Articular chondrocyte of knee joint (primary cell): Measurements from ENCODE around the gene ATAT1. TPM values are rescaled to one million over a fixed set of nuclear protein-coding genes. Genes with fewer than 3 reads are reported as not detected.

Experiments
- small RNA-seq: library from RNA; depleted of rRNA; stranded (forward); fragments of <200 nt; gene quantifications from one replicate; pipeline ENCODE3, GENCODE V24; 2012
- total RNA-seq: library from RNA; depleted of rRNA; stranded (reverse); fragments of >200 nt; gene quantifications from 2 replicates; pipeline ENCODE4 v1.2.3, GENCODE V29; 2012

Gene ATAT1
- 4.6 and 6.3 TPM in 2 replicates for total RNA-seq

GRCh38 chr6:30626484-30627366, at the start of gene ATAT1:
Gene ATAT1, plus strand, starts transcription at chr6:30626874.

GRCh38 chr6:30616811-30617564, 9.7 kb upstream of the ATAT1 start, which contains the start of gene PPP1R10:
Gene PPP1R10, minus strand, starts transcription at chr6:30617243. Its CDS starts 7,299 bp downstream, at chr6:30609944.

GRCh38 chr6:30617565-30618269, 9.0 kb upstream of the ATAT1 start, which contains the start of gene MRPS18B:
Gene MRPS18B, plus strand, starts transcription at chr6:30617840. Its CDS starts 26 bp downstream, at chr6:30617866.

DNA sequence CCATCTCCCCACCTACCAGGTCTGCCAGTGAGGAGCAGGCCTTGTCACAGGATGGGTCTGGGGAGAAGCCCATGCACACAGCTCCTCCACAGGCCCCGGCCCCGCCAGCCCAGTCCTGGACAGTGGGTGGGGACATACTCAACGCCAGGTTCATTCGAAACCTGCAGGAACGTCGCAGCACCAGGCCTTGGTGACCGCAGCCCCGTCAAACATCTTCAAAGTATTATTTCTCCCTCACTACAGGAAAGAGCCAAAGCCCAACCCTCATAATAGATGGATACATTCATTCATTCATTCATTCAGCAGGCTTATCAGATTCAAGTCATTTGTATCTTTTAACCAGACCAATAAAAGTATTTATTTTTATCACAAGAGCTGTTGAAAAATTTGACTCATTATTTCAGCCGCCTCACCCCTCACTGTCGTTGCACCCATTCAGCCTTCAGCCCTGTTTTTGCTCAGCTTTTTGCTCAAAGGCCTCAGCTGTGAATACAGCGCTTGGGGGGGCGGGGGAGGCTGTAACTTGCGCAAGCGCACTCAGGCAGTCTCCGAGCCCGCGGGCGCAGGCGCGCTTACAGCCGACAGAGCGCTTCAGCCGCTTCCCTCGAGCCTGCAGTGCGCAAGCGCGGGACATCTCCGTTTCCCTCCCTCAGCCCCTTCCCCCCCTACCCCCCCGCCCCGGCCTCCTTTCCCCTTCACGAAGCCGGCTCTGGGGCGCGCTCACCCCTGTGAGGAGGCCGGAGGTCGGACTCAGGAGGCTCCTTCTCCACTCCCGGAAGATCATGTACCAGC, 20.0 kb downstream of the ATAT1 start, which contains the start of gene C6orf136:
C6orf136 (plus strand) TSS at position 684 of the 792 bp plus-strand sequence; CDS start at position 783, 99 bp downstream.

GRCh38 chr6:30672445-30673253, 46.0 kb downstream of the ATAT1 start, which contains the start of gene DHX16:
Gene DHX16, minus strand, starts transcription at chr6:30673006. Its CDS starts 165 bp downstream, at chr6:30672841.

GRCh38 chr6:30686009-30686907, 59.6 kb downstream of the ATAT1 start, which contains the start of gene PPP1R18:
Gene PPP1R18, minus strand, starts transcription at chr6:30686645. Its CDS starts 627 bp downstream, at chr6:30686018.

DNA sequence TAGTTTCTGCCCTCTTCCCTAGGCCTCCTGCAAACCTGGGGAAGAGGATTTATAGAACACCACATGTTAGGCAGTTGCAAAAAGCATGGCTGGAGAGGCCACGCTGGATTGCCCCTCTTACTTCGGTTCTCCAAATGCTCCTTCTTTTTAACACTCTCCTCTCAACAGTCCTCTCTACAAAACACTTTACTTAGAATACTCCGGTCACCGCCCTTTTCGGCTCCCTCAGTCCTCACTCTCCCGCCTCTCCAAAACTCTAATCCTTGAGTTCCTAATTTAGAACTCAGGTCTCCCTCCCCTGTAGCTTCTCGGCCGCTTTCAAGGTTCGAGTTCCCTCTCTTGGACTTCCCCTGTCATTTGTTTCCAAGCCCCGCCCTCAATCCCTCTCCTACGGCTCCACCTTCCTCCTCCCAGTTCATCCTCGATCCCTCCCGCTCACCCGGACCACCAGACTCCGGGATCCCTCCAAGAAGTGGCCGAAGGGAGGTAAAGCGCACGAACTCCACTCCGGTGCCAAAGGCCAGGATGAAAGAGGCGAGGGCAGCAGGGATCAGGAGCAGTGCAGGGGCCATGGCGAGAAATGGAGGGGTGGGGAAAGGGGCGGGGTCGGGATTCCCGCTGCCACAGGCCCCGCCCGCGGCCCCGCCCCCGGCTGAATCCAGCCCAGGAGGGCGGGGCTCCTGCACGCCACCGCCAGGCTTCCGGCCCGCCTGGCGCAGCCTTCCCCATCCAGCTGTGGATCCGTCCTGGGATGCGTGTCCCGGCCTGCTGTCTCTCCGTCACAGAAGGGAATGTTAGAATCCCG, 63.9 kb downstream of the ATAT1 start, which contains the start of gene NRM:
NRM (minus strand) TSS at position 582 of the 805 bp plus-strand sequence; CDS start at position 572, 10 bp downstream.

Small RNAs within 50 kb of the gene (small RNA-seq; reads per million reads assigned to genes)
- not detected for gene MIR877

Other genes starting within 250 kb of the ATAT1 start
- gene HLA-E, start 137.4 kb upstream of the ATAT1 start, total RNA-seq = 291 and 298 TPM in 2 replicates
- gene GNL1, start 70.4 kb upstream of the ATAT1 start, total RNA-seq = 53.3 and 53.5 TPM in 2 replicates
- gene PRR3, start 69.6 kb upstream of the ATAT1 start, total RNA-seq = 5.7 and 8.2 TPM in 2 replicates
- gene ABCF1, start 55.4 kb upstream of the ATAT1 start, total RNA-seq = 41.1 and 45.6 TPM in 2 replicates
- 43.3 and 56.8 TPM in 2 replicates for gene PPP1R10, start 9.6 kb upstream of the ATAT1 start, total RNA-seq
- 84.2 and 95.2 TPM in 2 replicates for gene MRPS18B, start 9.0 kb upstream of the ATAT1 start, total RNA-seq
- gene C6orf136, start 20.3 kb downstream of the ATAT1 start, total RNA-seq = 1.1 and 2.9 TPM in 2 replicates
- gene DHX16, start 46.1 kb downstream of the ATAT1 start, total RNA-seq = 22.9 and 23.0 TPM in 2 replicates
- 47.8 and 67.2 TPM in 2 replicates for gene PPP1R18, start 59.8 kb downstream of the ATAT1 start, total RNA-seq
- 3.5 and 4.4 TPM in 2 replicates for gene NRM, start 64.1 kb downstream of the ATAT1 start, total RNA-seq
- gene MDC1, start 90.4 kb downstream of the ATAT1 start, total RNA-seq = 6.8 and 8.4 TPM in 2 replicates
- gene TUBB, start 93.5 kb downstream of the ATAT1 start, total RNA-seq = 566 and 592 TPM in 2 replicates
- gene FLOT1, start 115.8 kb downstream of the ATAT1 start, total RNA-seq = 90.3 and 99.3 TPM in 2 replicates
- gene IER3, start 117.7 kb downstream of the ATAT1 start, total RNA-seq = 17.0 and 54.6 TPM in 2 replicates